Uterus (tissue), 2 donors: ENCODE measurements around the gene LIMK1.
A peak's percentile ranks its signal among the peaks of the same experiment; 100 is the strongest.

Experiments used
- CTCF ChIP-seq, 4 experiments: fragments of 200-600 bp in 2 of 4; fragments of 450-650 bp in 2 of 4; sonication (generic) in 2 of 4; IDR thresholded peaks; one replicate each; pipeline ENCODE4 v1.5.1; 2016 to 2019; ENCODE audit warnings: antibody characterized with exemption in 4 of 4, mild to moderate bottlenecking in 2 of 4, moderate library complexity in 1 of 4
- POLR2A ChIP-seq, 2 donors: fragments of 450-650 bp; IDR thresholded peaks; one replicate each; pipeline ENCODE4 v1.6.1; 2016; ENCODE audit warnings: antibody characterized with exemption in 2 of 2, mild to moderate bottlenecking in 1 of 2, moderate library complexity in 1 of 2

GRCh38 chr7:74061840-74062539, 21.6 kb upstream of the LIMK1 start:
- TF ChIP-seq CTCF (IDR thresholded peaks at IDR 0.05) (peak in 1 of 4 experiments; percentile 14), POLR2A (IDR thresholded peaks at IDR 0.05) (peak; percentile 51 to 76)
